Left ventricle myocardium inferior (tissue), 1 donor: ENCODE measurements around the gene PLTP. TPM values are rescaled to one million over a fixed set of nuclear protein-coding genes. Genes with fewer than 3 reads are reported as not detected.
"Not testable (repeated sequence)": the region's sequence is repeated elsewhere in the genome, so short reads cannot be mapped to it uniquely, and the experiment has no call there.

Experiments used
- DNase-seq: peaks from one replicate; pipeline ENCODE4 v3.0.0-alpha.2; 2020
- H3K27ac ChIP-seq: fragments of 200-600 bp; replicated peaks from 2 replicates; pipeline ENCODE4 v1.8.0; 2021
- H3K27me3 ChIP-seq: fragments of 200-600 bp; 2 replicates; pipeline ENCODE4 v1.8.0; 2021; ENCODE audit warnings: low read depth
- H3K36me3 ChIP-seq: fragments of 200-600 bp; 2 replicates; pipeline ENCODE4 v1.8.0; 2021
- H3K4me1 ChIP-seq: fragments of 200-600 bp; 2 replicates; pipeline ENCODE4 v1.8.0; 2021
- H3K4me3 ChIP-seq: fragments of 200-600 bp; 2 replicates; pipeline ENCODE4 v1.8.0; 2021; ENCODE audit warnings: mild to moderate bottlenecking, moderate library complexity
- H3K9me3 ChIP-seq: fragments of 200-600 bp; replicated peaks from 2 replicates; pipeline ENCODE4 v1.8.0; 2021
- CTCF ChIP-seq: fragments of 200-600 bp; IDR thresholded peaks from 2 replicates; pipeline ENCODE4 v1.8.0; 2021; ENCODE audit warnings: antibody characterized with exemption, mild to moderate bottlenecking, borderline replicate concordance
- intact Hi-C: fragments of 100-400 bp; cut with micrococcal nuclease; formaldehyde crosslinking; loops from one replicate; pipeline ENCODE4 v1.11.0; 2022
- total RNA-seq: library from RNA; stranded (reverse); fragmentation: NEBNext Ultra II Directional; extraction: Animal tissue kit (Norgen Biotek cat#: 25700); gene quantifications from one replicate; pipeline ENCODE4 v1.2.1, GENCODE V29; 2021
- donor health status: DM: no; HTN: yes; CAD: no; lungs with severe emphysema.

Gene PLTP
- total RNA-seq, 1 donor from 2014 or later = 84.1 TPM

- intact Hi-C loops = no loop called here
- no peaks in the 10 kb centered on the region for H3K9me3 ChIP-seq
- no peak for TF ChIP-seq CTCF
- H3K27me3 ChIP-seq = no peaks in the 10 kb centered on the region
- H3K4me3 ChIP-seq = no peak overlapping the region
- no peaks in the 10 kb centered on the region for H3K4me1 ChIP-seq
- peaks cover 79% of the 10 kb centered on the region for H3K36me3 ChIP-seq
- H3K27ac ChIP-seq = no peak overlapping the region
- no peak for DNase-seq
Measured at GRCh38 chr20:45957021-45957941, 45.3 kb upstream of the PLTP start.

GRCh38 chr20:45956326-45956725 is 44.4 kb upstream of the PLTP start:
- H3K27ac ChIP-seq, H3K27me3 ChIP-seq, H3K4me1 ChIP-seq, H3K9me3 ChIP-seq, H3K4me3 ChIP-seq, DNase-seq, intact Hi-C loops: not testable (repeated sequence)
- H3K36me3 ChIP-seq = peaks cover 79% of the 10 kb centered on the region

- Histone ChIP-seq H3K36me3 (peaks cover 79% of the 10 kb centered on the region), H3K27ac (no peak overlapping the region), H3K27me3 (no peaks in the 10 kb centered on the region), H3K4me3 (no peak overlapping the region), H3K4me1 (no peaks in the 10 kb centered on the region), H3K9me3 (no peaks in the 10 kb centered on the region)
- no peak for TF ChIP-seq CTCF
- intact Hi-C loops = no loop called here
- no peak for DNase-seq
Measured at GRCh38 chr20:45953672-45954071, 41.7 kb upstream of the PLTP start.

GRCh38 chr20:45952861-45953260 is 40.9 kb upstream of the PLTP start:
- Histone ChIP-seq H3K9me3 (no peaks in the 10 kb centered on the region), H3K27ac (no peak overlapping the region), H3K4me1 (no peaks in the 10 kb centered on the region), H3K4me3 (no peak overlapping the region), H3K27me3 (no peaks in the 10 kb centered on the region), H3K36me3 (peaks cover 79% of the 10 kb centered on the region)
- TF ChIP-seq CTCF = no peak
- intact Hi-C loops = no loop called here
- no peak for DNase-seq

GRCh38 chr20:45951925-45952834 is 40.2 kb upstream of the PLTP start:
- Histone ChIP-seq H3K27ac (no peak overlapping the region), H3K27me3 (no peaks in the 10 kb centered on the region), H3K36me3 (peaks cover 79% of the 10 kb centered on the region), H3K9me3 (no peaks in the 10 kb centered on the region), H3K4me3 (no peak overlapping the region), H3K4me1 (no peaks in the 10 kb centered on the region)
- no peak for DNase-seq
- no peak for TF ChIP-seq CTCF
- intact Hi-C loops = no loop called here

GRCh38 chr20:45950330-45950646 is 38.3 kb upstream of the PLTP start:
- Histone ChIP-seq H3K4me1 (peaks cover 3% of the 10 kb centered on the region), H3K9me3 (no peaks in the 10 kb centered on the region), H3K36me3 (peaks cover 87% of the 10 kb centered on the region), H3K27ac (no peak overlapping the region), H3K4me3 (no peak overlapping the region), H3K27me3 (no peaks in the 10 kb centered on the region)
- intact Hi-C loops = no loop called here
- no peak for TF ChIP-seq CTCF
- no peak for DNase-seq
